K562 (cell line): ENCODE data around the gene INTS1. TPM values are rescaled to one million over a fixed set of nuclear protein-coding genes. Genes with fewer than 3 reads are reported as not detected.

Experiments used
- CEBPB ChIP-seq: fragments of 450-650 bp; IDR thresholded peaks from 2 replicates; pipeline ENCODE4 v1.6.1; 2016; ENCODE audit warnings: missing genetic modification characterization, missing compliant biosample characterization
- EP300 ChIP-seq: IDR thresholded peaks from 2 replicates; pipeline ENCODE4 v1.6.1; 2012; ENCODE audit warnings: low read length, improper control_type of control experiment
- ETV6 ChIP-seq, 3 experiments: fragments of 150-350 bp in 1 of 3; sonication (generic) in 1 of 3; formaldehyde crosslinking in 1 of 3; IDR thresholded peaks; 2 replicates each; pipeline versions ENCODE4 v1.6.1 to v1.8.0; 2014 to 2022; ENCODE audit warnings: borderline replicate concordance in 2 of 3, low read depth in 2 of 3, antibody characterized with exemption in 1 of 3, low read length in 1 of 3, mild to moderate bottlenecking in 1 of 3, missing genetic modification reagents in 1 of 3
- NCOA1 ChIP-seq: fragments of 450-650 bp; IDR thresholded peaks from 2 replicates; pipeline ENCODE4 v1.6.1; 2016; ENCODE audit warnings: low read depth
- RNF2 ChIP-seq: sonication (generic); IDR thresholded peaks from 2 replicates; pipeline ENCODE4 v1.6.1; 2016
- TEAD2 ChIP-seq: fragments of 450-650 bp; IDR thresholded peaks from 2 replicates; pipeline ENCODE4 v1.6.1; 2016; ENCODE audit warnings: missing genetic modification characterization, control low read depth, missing compliant biosample characterization
- USF2 ChIP-seq: sonication (generic); formaldehyde crosslinking; IDR thresholded peaks from 2 replicates; pipeline ENCODE4 v1.5.0; 2020; ENCODE audit warnings: missing genetic modification reagents
- YY1 ChIP-seq, 3 experiments: IDR thresholded peaks; 2 replicates each; pipeline ENCODE4 v1.6.1; 2011; ENCODE audit warnings: low read length in 2 of 3, mild to moderate bottlenecking in 2 of 3, moderate library complexity in 2 of 3, borderline replicate concordance in 1 of 3, control low read depth in 1 of 3, low read depth in 1 of 3; ENCODE audit not compliant: insufficient read depth in 3 of 3, insufficient replicate concordance in 2 of 3, control insufficient read depth in 1 of 3, insufficient read length in 1 of 3; ENCODE audit errors: extremely low read depth in 1 of 3
- polyA plus RNA-seq, 8 experiments: library from polyadenylated mRNA; depleted of rRNA in 4 of 8; stranded (reverse) in 5 of 8; unstranded in 3 of 8; fragments of >200 nt; fragmentation: Nextera tagmentation in 2 of 8; fragmentation: Illumina TruSeq in 1 of 8; extraction: Ambion mirVana in 2 of 8; extraction: Trizol in 1 of 8; gene quantifications; 2 replicates each; pipeline versions ENCODE4 v1.2.1 to v1.2.3, GENCODE V29; 2011 to 2014; ENCODE audit warnings: inconsistent platforms in 1 of 8, missing spikeins in 1 of 8
- total RNA-seq, 7 experiments: library from RNA; depleted of rRNA in 6 of 7; stranded (reverse); fragments of >200 nt in 6 of 7; fragmentation: Illumina TruSeq in 2 of 7; extraction: Trizol in 2 of 7; gene quantifications; 2 replicates each; pipeline versions ENCODE4 v1.2.1 to v1.2.3, GENCODE V29; 2011 to 2021; ENCODE audit warnings: low replicate concordance in 1 of 7

Gene INTS1
- total and polyA plus RNA-seq, 9 of the 15 experiments (the other 6 are each of a cell fraction or from before 2014, with no cell fraction given) = 0.34 to 119 (median 18.5) TPM

GRCh38 chr7:1439373-1440363 lies 64.5 kb downstream of the INTS1 start (continued):
- TF ChIP-seq CEBPB (tag) (no peak), TEAD2 (tag) (no peak), RNF2 (no peak), USF2 (CRISPR knock-in tag) (no peak), EP300 (no peak), YY1 (IDR thresholded peaks at IDR 0.05; ENCODE audit: borderline replicate concordance in 1 of 3, control insufficient read depth in 1 of 3, extremely low read depth in 1 of 3, insufficient read depth in 3 of 3, insufficient read length in 1 of 3, insufficient replicate concordance in 2 of 3, low read depth in 1 of 3, low read length in 2 of 3) (no peak), ETV6 (IDR thresholded peaks at IDR 0.05; ENCODE audit: borderline replicate concordance in 1 of 2, low read depth in 2 of 2, low read length in 1 of 2) (no peak), ETV6 (CRISPR knock-in tag; IDR thresholded peaks at IDR 0.05; ENCODE audit: borderline replicate concordance) (no peak), NCOA1 (no peak)
